NT2/D1 (cell line): ENCODE results near the gene MAN2A1.

ENCODE experiments used
- SUZ12 ChIP-seq: IDR thresholded peaks from 2 replicates; pipeline ENCODE4 v1.6.1; 2011; ENCODE audit not compliant: insufficient read length, insufficient read depth; ENCODE audit errors: extremely low read depth
- YY1 ChIP-seq: IDR thresholded peaks from 2 replicates; pipeline ENCODE4 v1.6.1; 2011; ENCODE audit not compliant: insufficient read length, insufficient read depth
- ZNF274 ChIP-seq: IDR thresholded peaks from 2 replicates; pipeline ENCODE4 v1.6.1; 2011; ENCODE audit warnings: mild to moderate bottlenecking, low read depth, low read length

DNA sequence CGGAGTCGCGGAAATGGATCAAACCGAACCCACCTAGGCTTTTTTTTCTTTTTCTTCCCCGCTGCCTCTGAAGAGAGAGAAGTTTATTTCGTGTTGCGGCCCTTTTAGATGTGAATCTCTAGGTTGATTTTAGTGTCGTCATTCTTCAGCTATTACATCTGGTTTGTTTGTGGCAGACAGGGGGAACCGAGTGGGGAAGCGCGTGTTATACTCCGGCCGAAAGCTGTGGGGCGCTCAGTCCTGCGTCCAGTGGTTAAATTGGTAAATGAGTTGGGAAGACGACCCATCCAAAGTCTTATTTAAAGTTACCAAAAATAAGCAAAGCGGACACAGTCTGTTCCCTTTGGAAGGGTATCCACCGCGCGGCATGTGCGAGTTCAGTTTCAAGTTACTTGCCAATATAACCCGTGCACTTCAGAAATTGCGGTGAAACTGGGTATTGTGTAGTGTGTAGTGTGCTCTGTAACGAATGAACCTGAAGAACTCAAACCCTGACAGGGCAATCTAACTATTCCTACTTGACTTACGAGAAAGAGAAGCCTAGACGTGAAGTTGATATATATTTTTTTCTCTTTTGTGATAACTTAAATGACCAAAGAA is 1.3 kb downstream of the MAN2A1 start:
- TF ChIP-seq ZNF274 (no peak), YY1 (no peak), SUZ12 (no peak)
